HG02642 (cell line): ENCODE measurements around the gene PPP6R1.

Experiments used
- ATAC-seq: cut with Tn5 transposase; IDR thresholded peaks from one replicate; pipeline ENCODE4 v1.9.1; 2021; ENCODE audit warnings: mild to moderate bottlenecking; ENCODE audit not compliant: unreplicated experiment, poor library complexity

The PPP6R1 gene

DNA sequence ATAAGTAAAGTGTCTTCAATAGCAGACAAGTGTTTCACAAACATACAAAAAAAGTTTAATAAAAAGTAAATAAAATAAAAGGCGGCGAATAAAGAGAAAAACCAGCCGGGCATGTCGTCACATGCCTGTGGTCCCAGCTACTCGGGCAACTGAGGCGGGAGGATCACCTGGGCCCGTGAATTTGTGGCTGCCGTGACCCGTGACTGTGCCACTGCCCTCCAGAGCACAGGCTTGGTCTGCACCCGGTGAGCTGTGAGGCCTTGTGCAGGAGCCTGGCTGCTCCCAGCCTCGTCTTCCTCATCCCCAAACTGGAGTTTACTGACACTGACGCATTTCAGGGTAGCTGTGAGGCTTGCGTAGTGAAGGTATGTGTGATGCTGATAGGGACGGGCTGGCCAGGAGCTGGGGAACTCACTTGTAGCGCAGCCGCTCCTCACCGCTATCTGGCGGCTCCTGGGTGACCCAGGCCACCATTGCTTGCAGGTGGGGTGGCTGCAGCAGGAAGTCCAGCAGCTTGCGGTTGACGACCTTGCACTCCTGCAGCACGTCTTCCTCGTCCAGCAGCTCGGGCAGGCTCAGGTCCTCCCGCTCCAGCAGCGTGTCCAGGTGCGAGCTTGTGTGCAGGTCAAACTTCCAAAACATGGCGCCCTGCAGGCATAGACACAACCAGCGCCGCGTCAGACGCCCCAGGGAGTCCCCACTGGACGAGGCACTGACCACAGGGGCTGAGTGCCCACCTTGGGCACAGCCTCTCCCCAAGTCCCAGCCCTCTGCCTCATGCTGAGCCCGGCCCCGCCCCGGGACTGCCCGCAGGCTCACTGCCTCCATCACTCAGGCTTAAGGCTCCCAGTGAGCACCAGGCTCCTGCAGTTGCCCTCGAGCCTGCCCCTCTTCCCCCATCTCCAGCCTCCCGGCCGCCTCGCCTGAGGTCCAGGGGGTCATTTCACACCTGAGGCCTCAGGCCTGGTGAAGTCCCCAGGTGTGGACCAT is 12.1 kb downstream of the PPP6R1 start:
- no peak for ATAC-seq

DNA sequence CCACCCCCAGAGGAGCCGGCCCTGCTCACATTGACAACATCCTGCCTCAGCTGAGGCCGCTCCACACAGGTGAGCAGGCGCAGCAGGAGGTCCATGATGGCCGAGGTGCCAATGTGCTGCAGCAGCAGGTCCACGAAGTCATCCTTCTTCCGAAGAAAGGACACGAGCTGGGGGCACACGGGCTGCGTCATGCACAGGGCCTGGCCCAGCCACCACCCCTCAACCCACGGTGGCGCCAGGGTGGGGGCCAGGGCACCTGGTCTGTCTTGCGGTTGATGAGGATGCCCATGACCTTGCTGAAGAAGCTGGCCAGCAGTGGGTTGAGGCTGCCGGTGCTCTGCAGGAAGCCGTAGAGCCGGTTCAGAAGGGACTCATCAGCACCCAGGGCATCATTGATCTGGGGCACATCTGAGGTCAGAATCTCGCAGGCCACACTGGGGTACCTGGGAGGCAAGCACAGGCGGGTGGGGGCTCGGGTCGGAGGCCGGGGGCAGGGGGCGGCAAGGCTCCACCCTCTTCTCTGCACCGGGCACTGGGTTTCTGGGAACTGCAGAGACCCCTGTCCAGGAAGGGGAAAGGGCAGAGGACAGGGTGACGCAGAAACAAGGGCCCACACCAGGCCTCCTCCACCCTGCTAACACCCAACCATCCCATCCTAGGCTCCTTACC is 13.4 kb downstream of the PPP6R1 start:
- no peak for ATAC-seq

DNA sequence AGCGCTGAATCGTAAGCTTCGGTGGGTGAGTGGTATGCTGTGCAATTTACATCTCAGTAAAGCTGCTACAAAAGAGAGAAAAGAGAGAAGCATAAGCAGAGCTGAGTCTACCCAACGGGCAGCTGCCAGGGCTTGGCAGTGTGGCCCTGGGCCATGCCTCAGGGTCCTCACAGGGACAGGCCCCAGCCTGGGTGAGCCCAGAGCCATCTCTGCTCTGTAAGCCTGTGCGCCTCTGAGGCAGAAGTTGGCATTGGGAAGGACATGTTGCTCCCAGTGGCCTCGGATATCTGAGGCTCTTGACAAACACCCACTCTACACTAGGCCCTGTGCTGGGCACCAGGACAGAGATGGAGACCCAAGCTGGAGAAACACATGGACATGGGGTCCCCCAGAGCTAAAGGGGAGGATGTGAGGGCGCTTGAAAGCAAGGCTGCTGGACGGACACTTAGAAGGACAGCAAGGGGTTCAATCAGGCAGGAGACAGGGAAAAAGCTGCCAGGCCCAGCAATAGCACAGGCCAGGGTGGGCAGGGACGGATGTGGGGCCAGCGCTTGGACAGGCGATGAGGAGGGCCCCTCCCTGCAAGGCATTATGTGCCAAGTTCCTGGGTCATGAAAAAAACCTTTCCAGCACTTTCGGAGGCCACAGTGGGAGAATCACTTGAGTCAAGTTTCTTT is 14.7 kb downstream of the PPP6R1 start:
- no peak for ATAC-seq

DNA sequence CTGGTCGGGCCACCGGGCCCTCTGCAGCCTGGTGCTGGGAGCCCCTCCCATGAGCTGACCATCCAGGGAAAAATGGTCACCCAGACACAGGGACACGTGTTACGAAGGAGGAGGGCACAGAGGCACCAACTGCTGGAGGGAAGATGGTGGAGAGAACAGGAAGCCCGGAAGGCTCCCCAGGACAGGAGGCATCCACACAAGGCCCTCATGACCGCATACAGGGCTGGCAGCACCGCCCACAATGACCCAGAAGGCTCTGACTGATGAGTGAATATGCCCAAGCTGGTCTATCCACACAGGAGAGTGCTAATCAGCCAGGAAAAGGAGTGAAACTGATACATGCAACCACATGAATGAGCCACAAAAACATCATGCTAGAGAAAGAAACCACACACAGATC is 16.3 kb downstream of the PPP6R1 start:
- ATAC-seq = no peak

DNA sequence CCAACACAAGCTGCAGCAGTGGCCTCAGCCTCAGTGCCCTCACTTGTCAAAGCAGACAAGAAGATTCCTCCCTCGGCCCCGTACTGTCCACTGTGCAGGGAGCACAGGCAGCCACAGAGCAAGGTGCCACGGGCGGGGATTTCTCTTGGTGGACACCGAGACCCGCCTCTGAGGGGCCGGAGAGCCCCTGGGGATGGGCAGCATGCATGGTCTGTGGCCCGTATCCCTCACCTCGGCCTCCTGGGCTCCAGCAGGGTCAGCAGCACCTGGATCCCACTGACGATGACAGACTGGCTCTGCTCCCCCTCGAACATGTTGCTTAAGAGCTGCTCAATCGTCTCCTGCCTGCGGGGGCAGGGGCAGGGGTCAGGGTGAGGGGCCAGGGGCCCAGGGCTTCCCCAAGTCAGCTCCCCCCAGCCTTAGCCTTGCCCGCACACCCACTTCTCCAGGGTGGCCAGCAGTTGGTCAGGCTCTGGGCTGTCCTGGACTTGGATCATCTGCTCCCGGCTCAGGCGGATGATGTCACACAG is 16.8 kb downstream of the PPP6R1 start:
- ATAC-seq = no peak

DNA sequence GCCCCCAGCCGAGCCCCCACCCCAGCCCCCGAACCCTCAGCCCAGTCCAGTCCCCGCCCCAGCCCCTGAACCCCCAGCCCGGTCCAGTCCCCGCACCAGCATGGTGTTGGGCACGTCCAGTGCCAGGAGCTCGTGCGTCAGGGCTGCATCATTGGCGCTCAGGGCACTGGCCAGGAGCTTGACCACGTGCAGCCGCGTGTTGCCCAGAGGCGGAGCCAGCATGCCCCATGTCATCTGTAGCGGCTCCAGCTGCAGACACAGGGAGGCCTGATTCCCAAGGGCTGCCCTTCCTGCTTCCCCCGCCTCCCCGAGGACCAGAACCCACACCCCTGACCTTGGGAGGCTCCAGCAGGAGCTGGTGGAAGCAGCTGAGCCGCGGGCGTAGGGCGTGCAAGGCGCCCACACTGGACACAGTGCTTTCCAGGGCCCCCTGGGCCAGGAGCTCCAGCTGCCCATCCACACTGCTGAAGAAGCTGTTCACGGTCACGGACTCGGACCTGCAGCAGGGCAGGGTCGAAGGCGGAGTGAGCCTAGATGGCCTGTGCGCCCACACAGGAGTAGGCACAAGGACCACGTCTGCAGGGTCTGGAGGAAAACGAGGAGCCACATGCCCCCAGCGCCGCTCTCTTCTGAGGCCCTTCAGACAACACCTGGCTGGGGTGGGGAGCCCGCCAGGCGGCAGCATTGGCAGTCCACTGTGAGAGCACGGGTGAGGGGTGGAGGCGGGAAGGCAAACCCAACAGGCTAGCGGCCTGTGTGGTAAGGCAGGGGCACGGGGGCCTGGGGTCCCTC is 17.5 kb downstream of the PPP6R1 start:
- no peak for ATAC-seq

DNA sequence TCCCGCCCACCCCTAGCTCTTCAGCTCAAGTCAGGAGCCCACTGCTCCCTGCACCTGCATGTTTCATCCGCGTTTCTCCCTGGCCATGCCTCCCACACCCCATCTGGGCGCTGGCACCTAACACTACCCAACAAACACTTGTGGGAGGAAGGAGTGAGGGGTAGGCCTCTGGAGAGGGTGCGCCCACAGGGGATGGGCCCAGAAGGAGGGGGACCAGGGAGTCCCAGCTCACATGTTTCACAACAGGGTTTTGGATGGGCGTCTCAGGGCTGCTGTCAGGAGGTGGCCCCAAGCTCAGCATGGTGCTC is 18.1 kb downstream of the PPP6R1 start:
- no peak for ATAC-seq

DNA sequence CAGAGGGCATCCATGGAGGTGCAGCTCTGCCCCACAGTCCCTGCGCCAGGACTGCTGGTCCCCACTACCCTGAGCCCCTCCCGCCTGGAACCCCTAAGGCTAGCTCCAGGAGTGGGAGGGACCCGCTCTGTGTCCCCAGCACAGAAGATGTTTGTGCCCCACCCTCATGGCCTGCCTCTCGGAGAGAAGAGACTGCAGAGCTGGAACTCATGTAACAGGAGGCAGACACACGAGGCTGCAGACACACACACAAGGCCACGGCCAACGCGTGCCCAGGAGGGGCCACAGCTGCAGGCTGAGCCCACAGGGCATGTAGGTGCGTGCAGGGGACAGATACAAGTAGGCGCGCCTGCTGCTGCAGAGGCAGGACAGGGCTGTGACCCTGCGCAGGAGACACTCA is 19.8 kb downstream of the PPP6R1 start:
- no peak for ATAC-seq

DNA sequence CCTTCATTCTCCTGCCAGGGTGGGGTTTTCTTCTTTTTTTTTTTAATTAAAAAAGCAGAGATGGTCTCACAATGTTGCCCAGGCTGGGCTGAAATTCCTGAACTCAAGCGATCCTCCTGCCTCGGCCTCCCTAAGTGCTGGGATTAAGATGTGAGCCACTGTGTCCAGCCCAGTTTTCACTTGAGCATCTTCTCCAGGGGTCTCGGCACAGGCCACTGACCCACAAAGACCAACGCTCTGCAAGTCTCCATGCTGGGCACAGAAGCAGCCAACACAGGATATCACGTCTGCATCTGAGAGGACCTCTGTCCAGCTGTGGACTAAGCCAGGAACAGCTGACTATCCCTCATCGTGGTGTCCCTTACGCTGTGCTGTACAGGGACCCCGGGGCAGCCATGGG is 20.8 kb downstream of the PPP6R1 start:
- no peak for ATAC-seq

DNA sequence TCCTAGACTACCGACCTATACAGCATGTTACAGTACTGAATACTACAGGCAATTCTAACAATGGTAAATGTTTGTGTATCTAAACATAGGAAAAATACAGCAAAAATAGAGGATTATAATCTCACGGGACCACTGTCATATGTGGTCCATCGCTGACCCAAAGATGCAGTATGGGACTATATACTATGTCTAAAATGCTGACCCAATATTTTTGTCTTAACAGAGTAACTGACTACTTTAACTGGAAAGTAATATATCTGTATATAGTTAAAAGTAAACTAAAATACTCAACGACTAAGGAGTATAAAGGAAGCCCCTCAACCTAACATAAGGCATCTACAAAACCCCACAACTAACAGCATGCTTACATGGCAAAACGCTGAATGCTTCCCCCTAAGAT is 25.8 kb downstream of the PPP6R1 start:
- no peak for ATAC-seq

DNA sequence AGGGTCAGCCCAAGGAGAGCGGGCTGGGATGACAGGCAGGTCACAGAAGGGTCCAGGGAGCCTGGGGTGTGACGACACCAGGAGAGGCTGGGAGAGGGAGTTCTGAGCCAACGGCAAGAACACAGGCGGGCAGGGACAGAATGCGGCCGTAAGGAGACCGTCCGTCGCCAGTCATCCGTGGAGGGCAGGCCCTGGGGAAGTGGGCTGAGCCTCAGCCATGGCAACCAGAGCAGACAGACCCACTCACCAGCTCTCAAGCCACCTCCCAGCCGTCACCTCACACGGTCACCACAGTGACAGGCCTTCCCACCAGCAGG is 26.6 kb downstream of the PPP6R1 start:
- ATAC-seq = no peak

DNA sequence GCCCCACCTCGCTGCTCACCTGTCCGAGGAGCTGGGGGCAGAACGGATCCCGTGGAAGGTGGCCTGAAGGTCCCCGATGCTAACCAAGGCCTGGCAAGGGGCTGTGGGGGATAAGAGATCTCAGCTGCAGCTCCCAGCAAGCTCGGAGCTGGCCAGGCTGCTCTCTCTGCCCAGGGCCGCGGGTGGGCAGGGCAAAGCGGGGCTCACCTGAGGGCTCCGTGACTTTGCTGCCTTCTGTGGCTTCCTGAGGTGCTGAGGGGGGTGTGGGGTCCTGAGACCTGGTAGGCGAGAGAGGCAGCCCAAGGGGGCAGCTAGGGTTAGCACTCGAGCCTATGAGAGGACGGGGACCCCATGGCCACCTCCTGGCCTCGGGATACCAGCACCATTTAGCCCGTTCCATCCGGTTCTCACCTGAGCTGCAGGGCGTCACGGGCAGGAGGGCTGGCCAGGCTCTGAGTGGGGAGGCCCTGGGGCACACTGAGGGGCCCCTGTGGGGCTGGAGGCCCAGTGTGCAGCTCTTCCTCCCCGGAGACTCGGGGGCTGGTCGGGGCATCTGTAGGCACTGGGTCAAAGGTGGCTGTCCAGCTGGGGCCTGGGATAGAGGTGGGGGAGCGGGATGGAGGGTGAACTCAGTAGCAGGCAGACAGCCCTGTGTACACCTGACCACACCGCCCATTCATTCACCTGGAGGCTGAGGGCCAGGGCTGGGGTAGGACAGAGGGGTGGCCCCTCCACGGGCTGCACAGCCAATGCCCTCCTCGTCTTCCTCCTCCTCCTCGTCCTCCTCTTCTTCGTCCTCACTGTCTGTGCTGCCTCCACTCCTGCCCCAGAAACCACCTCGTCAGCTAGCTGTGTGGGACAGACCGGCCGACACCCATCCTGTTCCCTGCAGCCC is 27.2 kb downstream of the PPP6R1 start:
- ATAC-seq = no peak

DNA sequence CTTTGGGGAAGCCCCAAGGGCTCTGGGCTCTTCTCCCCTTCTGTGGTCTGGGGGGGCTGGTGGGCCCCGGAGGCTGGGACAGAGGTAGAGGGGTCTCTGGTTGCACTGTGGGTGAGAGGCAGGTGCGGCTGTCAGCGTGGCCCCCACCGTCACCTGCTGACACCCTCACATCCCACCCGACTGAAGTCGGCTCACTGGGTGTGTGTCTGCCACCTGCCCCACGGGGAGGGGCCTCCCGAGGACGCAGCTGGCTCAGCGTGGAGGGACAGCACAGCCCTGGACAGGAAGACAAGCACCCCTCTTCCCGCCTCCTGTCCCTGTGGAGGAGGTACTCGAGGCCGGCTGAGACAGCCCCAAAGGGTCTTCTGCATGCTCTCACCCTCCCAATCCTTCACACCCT is 28.0 kb downstream of the PPP6R1 start:
- ATAC-seq = no peak

DNA sequence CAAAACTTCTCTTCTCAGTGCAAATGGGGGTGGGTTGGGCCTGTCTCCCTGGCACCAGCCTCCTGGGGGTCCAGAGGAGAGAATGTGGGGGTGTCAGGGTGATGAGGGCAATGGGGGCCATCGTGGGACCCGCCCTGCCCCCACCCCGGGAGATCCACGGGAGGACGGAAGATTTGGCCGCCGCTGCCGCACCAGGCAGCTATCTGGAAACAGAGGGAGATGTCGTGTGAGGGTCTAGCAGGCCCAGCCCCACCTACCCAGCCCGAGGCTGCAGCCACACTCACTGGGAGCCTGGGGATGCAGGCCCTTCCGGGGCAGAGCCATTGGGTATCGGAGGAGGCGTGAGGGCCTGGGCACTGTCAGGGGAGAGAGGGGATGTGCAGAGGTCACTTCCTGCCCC is 28.5 kb downstream of the PPP6R1 start:
- ATAC-seq = no peak

DNA sequence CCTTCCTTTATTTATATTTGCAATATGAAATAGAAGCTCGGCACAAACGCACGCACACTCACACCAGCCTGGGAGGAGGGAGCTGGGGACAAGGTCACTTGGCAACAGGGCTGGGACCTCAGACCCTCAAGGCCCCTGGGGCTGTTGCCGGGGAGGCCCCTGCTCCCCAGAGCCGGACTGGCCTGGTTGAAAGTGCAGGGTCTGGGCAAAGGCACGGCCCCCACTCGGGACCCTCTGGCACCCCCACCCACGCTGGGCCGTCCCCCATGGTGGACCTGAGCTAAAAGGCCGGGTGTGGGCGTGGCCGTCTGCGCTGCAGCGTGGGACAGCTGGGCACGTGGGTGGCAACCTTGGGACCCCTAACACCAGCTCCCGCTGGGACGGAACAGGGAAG is 29.0 kb downstream of the PPP6R1 start:
- ATAC-seq = no peak

DNA sequence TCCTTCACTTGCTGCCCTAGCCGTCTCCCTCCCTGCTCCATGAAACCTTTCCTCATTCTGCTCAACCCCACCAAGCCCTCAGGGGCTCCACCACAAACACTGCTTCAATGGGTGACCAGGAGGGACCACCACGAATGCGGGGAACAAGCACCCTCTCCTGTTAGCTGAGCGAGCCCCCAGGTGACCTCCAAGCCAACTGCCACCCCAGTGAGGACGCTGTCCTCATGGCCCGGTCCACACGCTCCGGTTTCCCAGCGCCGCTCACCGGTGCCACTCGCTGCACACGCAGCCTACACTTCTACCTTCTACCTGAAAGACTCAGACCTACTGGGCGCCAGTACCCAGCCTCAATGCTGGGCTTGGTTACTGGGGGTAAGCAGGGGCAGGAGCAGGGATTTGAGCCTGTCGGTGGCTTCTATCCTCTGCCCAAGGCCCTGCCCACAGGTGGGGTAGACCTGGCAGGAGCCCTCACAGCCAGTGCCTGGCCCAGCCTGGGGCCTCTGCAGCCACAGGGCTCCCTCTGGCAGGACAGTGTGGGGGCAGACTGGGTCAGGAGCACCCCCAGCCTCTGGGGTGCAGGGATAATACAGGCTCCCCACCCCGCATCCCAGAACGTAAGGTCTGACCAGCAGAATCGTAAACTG is 29.6 kb downstream of the PPP6R1 start:
- no peak for ATAC-seq

DNA sequence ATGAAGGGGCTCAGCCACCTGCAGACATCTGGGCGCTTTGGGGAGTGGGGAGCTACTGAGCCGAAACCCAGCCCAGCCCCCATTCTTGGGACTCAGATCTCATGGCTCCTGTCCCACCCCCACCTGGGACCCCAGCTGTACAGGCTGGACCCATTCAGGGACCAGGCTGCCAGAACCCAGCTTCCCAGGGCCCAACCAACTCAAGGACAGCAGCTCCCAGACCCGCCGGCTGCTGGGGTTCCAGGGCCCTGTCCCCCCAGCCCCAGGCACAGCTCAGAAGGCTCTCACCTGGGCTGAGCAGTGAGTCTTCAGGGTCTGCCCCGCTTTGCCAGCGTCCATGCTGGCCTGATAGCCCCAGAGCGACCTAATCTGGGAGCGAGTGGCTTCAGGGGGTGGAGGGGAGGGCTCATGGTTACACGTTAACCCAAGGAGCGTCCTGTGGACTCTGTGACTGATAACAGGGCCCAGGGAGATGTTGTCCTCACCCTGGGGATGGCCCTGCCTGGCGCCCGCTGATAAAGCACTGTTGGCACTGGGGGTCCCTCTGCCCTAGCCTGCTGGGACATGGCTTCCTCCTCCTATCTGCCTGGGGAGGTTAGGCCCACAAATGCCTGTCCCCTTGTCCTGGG is 30.3 kb downstream of the PPP6R1 start, which contains the start of gene TMEM86B:
TMEM86B (minus strand) TSS at position 361 of the 629 bp plus-strand sequence; CDS start at position 339, 22 bp downstream.
- no peak for ATAC-seq

DNA sequence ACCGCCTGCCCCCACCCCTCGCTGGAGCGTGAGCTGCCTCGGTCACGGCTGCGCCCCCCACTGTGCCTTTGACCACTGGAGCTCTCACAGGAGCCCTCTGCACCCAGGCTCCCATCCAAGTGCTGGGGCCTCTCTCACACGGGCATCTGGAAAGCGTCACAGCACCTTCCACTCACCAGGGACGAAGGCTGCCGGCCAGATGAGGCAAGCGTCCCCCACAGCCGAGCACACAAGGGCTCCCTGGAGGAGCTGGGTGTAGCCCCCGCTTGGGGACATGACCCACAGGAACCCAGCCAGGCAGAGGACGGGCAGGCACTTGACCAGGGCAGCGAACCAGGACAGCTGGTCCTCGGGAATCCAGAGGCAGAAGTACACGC is 30.8 kb downstream of the PPP6R1 start:
- no peak for ATAC-seq
